OCI-LY7 (cell line): ENCODE measurements around the gene DDX23.
"Not testable (repeated sequence)": the region's sequence is repeated elsewhere in the genome, so short reads cannot be mapped to it uniquely, and the experiment has no call there.

Source experiments
- EZH2phosphoT487 ChIP-seq: fragments of 200-600 bp; sonication (generic); IDR thresholded peaks from 2 replicates; pipeline ENCODE4 v1.6.1; 2018; ENCODE audit warnings: low read depth, borderline replicate concordance, mild to moderate bottlenecking, mixed run types, antibody characterized with exemption, low read length, moderate library complexity, mixed read lengths
- TF ChIP-seq, protein P1 (sequence below): fragments of 200-600 bp; sonication (generic); conservative IDR thresholded peaks from 2 replicates; pipeline ENCODE4 v1.5.1; 2014; ENCODE audit warnings: mild to moderate bottlenecking, antibody characterized with exemption, low read length, moderate library complexity, mixed read lengths

- TF ChIP-seq, protein P1, sequence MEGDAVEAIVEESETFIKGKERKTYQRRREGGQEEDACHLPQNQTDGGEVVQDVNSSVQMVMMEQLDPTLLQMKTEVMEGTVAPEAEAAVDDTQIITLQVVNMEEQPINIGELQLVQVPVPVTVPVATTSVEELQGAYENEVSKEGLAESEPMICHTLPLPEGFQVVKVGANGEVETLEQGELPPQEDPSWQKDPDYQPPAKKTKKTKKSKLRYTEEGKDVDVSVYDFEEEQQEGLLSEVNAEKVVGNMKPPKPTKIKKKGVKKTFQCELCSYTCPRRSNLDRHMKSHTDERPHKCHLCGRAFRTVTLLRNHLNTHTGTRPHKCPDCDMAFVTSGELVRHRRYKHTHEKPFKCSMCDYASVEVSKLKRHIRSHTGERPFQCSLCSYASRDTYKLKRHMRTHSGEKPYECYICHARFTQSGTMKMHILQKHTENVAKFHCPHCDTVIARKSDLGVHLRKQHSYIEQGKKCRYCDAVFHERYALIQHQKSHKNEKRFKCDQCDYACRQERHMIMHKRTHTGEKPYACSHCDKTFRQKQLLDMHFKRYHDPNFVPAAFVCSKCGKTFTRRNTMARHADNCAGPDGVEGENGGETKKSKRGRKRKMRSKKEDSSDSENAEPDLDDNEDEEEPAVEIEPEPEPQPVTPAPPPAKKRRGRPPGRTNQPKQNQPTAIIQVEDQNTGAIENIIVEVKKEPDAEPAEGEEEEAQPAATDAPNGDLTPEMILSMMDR = not testable (repeated sequence)
- not testable (repeated sequence) for TF ChIP-seq EZH2phosphoT487
These were observed 21.6 kb upstream of the DDX23 start for GRCh38 chr12:48873534-48873933.
